H1 (cell line): ENCODE measurements around the gene FAM204A. TPM values are rescaled to one million over a fixed set of nuclear protein-coding genes. Genes with fewer than 3 reads are reported as not detected.

Experiments used
- CBX8 ChIP-seq: fragments of 300-800, 300-1000 bp; sonication (generic); IDR thresholded peaks from 2 replicates; pipeline ENCODE4 v1.7.1; 2016; ENCODE audit warnings: low read depth, low read length, borderline replicate concordance
- RAD21 ChIP-seq, 2 experiments: IDR thresholded peaks in 1 of 2; conservative IDR thresholded peaks in 1 of 2; 2 replicates each; pipeline ENCODE4 v1.6.1; 2011; ENCODE audit warnings: low read depth in 2 of 2, low read length in 2 of 2, improper control_type of control experiment in 1 of 2, inconsistent platforms in 1 of 2, mild to moderate bottlenecking in 1 of 2, moderate library complexity in 1 of 2
- polyA plus RNA-seq, 7 experiments: library from polyadenylated mRNA; depleted of rRNA in 3 of 7; stranded (reverse) in 5 of 7; unstranded in 2 of 7; fragments of >200 nt in 5 of 7; fragments of 200-250 nt in 2 of 7; gene quantifications; 1 replicate in 5 of 7; 2 replicates in 1 of 7; 4 replicates in 1 of 7; pipeline versions ENCODE4 v1.2.1 to v1.2.3, GENCODE V29; 2011 to 2013; ENCODE audit warnings: missing spikeins in 2 of 7, mixed read lengths in 2 of 7
- total RNA-seq: library from RNA; stranded (reverse); fragmentation: NEBNext Ultra II Directional; extraction: Animal tissue kit (Norgen Biotek cat#: 25700); gene quantifications from 2 replicates; pipeline ENCODE4 v1.2.1, GENCODE V29; 2021
- TF ChIP-seq, protein P1 (sequence below): IDR thresholded peaks from 2 replicates; pipeline ENCODE4 v1.6.1; 2011; ENCODE audit warnings: low read length, improper control_type of control experiment
- TF ChIP-seq, protein P2 (sequence below), 3 experiments: IDR thresholded peaks; 1 replicate in 2 of 3; 2 replicates in 1 of 3; pipeline versions ENCODE4 v1.5.1 to v1.6.1; 2011; ENCODE audit warnings: low read length in 3 of 3, mild to moderate bottlenecking in 3 of 3, inconsistent platforms in 2 of 3, low read depth in 1 of 3, moderate library complexity in 1 of 3; ENCODE audit not compliant: insufficient read depth in 1 of 3; ENCODE audit errors: control extremely low read depth in 1 of 3

FAM204A gene
- total and polyA plus RNA-seq, 2 of the 8 experiments (the other 6 are each of a cell fraction or from before 2014, with no cell fraction given) = 4.9 to 37.4 TPM

DNA sequence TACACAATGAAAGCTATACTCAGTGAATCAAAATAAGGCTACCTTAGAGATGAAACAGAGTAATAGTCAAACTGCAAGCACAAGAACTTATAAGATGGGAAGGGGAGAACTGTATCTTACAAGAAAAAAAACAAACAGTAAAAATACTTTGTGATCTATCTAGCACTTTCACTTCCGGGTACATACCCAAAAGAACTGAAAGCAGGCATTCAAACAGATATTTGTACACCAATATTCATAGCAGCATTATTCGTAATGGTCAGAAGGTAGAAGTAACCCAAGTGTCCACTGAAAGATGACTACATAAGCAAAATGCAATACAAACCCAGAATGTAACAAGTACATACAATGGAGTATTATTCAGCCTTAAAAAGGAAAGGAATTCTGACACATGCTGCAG lies 18.0 kb downstream of the FAM204A start (continued):
- TF ChIP-seq, protein P1, sequence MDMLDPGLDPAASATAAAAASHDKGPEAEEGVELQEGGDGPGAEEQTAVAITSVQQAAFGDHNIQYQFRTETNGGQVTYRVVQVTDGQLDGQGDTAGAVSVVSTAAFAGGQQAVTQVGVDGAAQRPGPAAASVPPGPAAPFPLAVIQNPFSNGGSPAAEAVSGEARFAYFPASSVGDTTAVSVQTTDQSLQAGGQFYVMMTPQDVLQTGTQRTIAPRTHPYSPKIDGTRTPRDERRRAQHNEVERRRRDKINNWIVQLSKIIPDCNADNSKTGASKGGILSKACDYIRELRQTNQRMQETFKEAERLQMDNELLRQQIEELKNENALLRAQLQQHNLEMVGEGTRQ = no peak
- TF ChIP-seq CBX8 = no peak
- TF ChIP-seq, protein P2, sequence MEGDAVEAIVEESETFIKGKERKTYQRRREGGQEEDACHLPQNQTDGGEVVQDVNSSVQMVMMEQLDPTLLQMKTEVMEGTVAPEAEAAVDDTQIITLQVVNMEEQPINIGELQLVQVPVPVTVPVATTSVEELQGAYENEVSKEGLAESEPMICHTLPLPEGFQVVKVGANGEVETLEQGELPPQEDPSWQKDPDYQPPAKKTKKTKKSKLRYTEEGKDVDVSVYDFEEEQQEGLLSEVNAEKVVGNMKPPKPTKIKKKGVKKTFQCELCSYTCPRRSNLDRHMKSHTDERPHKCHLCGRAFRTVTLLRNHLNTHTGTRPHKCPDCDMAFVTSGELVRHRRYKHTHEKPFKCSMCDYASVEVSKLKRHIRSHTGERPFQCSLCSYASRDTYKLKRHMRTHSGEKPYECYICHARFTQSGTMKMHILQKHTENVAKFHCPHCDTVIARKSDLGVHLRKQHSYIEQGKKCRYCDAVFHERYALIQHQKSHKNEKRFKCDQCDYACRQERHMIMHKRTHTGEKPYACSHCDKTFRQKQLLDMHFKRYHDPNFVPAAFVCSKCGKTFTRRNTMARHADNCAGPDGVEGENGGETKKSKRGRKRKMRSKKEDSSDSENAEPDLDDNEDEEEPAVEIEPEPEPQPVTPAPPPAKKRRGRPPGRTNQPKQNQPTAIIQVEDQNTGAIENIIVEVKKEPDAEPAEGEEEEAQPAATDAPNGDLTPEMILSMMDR (IDR thresholded peaks at IDR 0.05; ENCODE audit: control extremely low read depth in 1 of 3, insufficient read depth in 1 of 3, low read depth in 1 of 3, low read length in 3 of 3) = no peak
- TF ChIP-seq RAD21 (IDR thresholded peaks at IDR 0.05 in 1 of 2, conservative IDR thresholded peaks at IDR 0.05 in 1 of 2; ENCODE audit: low read depth in 2 of 2, low read length in 2 of 2) = no peak
